ENCODE data around the gene HDAC10.

The HDAC10 gene

DNA sequence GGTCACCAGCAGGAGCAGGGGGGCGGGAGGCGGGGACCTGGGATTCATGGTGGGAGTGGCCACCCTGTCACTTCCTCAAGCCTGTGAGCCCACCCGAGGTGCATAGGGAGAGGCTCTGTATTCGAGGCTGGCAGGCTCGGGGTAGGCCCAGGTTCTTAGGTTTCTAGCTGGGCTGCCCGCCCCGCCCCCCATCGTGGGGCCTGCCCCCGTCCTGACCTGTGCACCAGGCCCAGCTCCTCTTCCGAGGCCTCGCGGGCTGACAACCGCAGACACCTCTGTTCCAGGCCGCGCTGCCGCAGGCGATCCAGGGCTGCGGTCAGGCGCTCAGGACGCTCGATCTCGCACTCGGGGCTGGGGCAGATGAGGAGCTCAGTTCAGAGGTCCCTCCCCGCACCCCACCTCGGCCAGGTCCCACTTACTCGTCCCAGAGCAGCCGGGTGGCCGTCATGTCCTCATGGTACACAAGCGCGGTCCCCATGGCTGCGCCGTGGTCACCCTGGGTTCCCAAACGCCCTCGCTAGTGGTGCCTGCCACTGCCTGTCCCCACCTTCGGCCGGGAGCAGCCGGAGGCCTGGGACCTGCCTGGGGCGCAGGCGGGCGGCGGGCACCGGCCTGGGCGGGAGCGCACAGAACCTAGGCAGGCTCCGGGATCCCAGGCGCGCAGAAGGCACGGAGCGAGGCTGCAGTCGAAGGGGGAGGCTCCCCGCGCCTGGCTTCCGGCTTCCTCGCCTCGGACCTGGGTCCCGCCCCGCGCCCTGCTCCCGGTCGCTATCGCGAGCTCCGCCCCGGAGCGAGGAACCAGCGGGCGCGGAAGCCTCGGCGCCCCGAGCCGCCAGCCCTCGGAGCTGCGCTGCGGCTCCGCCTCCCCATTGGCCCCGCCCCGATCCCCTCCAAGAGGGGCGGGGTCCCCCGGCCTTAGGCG lies at the start of gene HDAC10:
Gene HDAC10 (minus strand): TSS at position 711 of the 922 bp plus-strand sequence. CDS start 233 bp downstream, at position 478.
- peak within 1 kb of the TSS; percentile 81 for H3K4me3 ChIP-seq (ENCODE audit: low read depth, low read length)
- DNase-seq (ENCODE audit: low read depth), result peak; percentile 82
- TF ChIP-seq, protein P1, sequence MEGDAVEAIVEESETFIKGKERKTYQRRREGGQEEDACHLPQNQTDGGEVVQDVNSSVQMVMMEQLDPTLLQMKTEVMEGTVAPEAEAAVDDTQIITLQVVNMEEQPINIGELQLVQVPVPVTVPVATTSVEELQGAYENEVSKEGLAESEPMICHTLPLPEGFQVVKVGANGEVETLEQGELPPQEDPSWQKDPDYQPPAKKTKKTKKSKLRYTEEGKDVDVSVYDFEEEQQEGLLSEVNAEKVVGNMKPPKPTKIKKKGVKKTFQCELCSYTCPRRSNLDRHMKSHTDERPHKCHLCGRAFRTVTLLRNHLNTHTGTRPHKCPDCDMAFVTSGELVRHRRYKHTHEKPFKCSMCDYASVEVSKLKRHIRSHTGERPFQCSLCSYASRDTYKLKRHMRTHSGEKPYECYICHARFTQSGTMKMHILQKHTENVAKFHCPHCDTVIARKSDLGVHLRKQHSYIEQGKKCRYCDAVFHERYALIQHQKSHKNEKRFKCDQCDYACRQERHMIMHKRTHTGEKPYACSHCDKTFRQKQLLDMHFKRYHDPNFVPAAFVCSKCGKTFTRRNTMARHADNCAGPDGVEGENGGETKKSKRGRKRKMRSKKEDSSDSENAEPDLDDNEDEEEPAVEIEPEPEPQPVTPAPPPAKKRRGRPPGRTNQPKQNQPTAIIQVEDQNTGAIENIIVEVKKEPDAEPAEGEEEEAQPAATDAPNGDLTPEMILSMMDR (conservative IDR thresholded peaks at IDR 0.05; ENCODE audit: low read depth, low read length), result no peak

DNA sequence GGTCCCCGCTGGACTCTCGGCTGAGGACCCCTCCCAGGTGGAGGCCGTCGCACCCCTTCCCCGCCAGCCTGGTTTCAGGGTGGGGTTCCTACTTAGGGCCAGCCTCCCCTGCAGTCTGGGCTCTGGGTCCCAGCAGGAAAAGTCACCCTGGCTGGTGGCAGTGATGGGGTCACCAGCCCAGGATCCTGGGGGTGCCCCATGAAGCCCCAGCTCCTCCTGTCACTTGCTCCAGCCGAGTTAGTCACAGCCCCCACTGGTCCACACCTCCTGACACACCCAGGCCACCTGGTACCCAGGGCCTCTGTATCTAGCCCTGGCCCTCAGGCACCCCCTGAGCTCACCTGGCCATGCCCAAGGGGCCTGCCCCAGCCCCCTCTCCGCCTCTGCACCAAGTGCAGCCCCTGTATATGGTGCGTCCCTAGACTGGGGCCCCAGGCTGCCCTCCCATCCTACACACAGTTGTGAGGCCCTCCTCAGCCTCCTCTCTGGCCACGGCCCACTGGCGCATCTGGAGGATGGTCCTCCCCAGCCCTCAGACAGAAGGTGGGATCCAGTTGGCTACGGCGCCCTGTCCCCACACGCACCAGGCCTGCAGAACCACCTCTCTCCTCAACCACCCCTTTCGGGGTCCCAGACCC lies 49.7 kb upstream of the HDAC10 start:
- no peak for DNase-seq (ENCODE audit: low read depth)
- no peak overlapping the region for H3K4me3 ChIP-seq (ENCODE audit: low read depth, low read length)
- TF ChIP-seq, protein P1 (conservative IDR thresholded peaks at IDR 0.05; ENCODE audit: low read depth, low read length), result no peak

DNA sequence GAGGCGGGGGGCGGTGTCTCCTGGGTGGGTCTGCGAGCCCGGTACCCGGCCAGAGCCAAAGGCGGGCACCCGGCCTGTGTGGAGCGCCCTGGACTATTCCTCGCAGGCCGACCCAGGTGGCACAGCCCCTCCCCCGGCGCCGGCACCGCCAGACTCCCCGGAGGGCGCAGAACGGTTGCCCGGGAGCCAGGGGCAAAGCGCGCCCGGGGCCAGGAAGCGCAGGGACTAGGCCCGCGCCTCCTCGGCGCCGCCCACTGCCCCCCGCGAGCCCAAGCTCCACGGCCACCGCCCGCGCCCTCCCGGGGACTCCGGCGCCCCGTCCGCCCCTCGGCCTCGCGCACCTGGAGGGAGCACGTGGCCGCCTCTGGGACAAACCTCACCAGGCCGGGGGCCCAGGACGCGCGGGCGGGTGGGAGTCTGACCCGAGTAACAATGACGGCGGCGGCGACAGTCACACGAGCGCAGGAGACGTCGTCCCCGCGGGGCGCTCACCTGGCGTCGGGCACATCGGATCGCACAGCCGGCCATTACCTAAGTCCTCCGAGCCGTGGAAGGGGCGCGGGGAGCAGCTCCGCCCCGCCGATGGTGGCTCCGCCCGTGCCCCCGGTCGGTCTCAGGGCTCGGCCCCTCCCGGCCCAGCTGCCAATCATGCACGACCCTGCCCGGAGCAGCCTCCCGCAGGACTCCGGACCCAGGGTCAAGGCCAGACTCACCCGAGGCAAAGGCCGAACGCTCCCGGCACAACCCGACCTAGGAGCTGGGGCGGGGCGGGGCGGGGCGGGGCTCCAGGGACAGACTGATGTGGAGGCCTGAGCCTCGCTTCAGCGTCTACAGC lies 48.9 kb upstream of the HDAC10 start:
- peak overlapping the region; percentile 14 for H3K4me3 ChIP-seq (ENCODE audit: low read depth, low read length)
- no peak for DNase-seq (ENCODE audit: low read depth)
- TF ChIP-seq, protein P1 (conservative IDR thresholded peaks at IDR 0.05; ENCODE audit: low read depth, low read length), result no peak

- TF ChIP-seq, protein P1 (conservative IDR thresholded peaks at IDR 0.05; ENCODE audit: low read depth, low read length), result no peak
- no peak for DNase-seq (ENCODE audit: low read depth)
- H3K4me3 ChIP-seq (ENCODE audit: low read depth, low read length), result no peak overlapping the region
Observed at GRCh38 chr22:50298937-50299784, 48.1 kb upstream of the HDAC10 start.

- TF ChIP-seq, protein P1 (conservative IDR thresholded peaks at IDR 0.05; ENCODE audit: low read depth, low read length), result no peak
- DNase-seq (ENCODE audit: low read depth), result no peak
- no peak overlapping the region for H3K4me3 ChIP-seq (ENCODE audit: low read depth, low read length)
Observed at GRCh38 chr22:50298266-50298637, 47.2 kb upstream of the HDAC10 start.
